CD14-positive monocyte (primary cell): ENCODE measurements around the gene PROZ. TPM values are rescaled to one million over a fixed set of nuclear protein-coding genes. Genes with fewer than 3 reads are reported as not detected.
A peak's percentile ranks its signal among the peaks of the same experiment; 100 is the strongest.

ENCODE experiments used
- DNase-seq, 3 donors: peaks; one replicate each; pipeline ENCODE4 v3.0.0-alpha.2; 2011 to 2022
- H2AFZ ChIP-seq: 2 replicates; pipeline ENCODE4 v1.6.0; 2012; ENCODE audit warnings: mild to moderate bottlenecking, low read depth, low read length, inconsistent platforms; ENCODE audit not compliant: insufficient read depth, poor library complexity, severe bottlenecking
- H3K27ac ChIP-seq, 2 donors: 1 replicate in 1 of 2; 2 replicates in 1 of 2; pipeline ENCODE4 v1.5.1; 2012 to 2013; ENCODE audit warnings: low read length in 2 of 2, control low read depth in 1 of 2, inconsistent platforms in 1 of 2, low read depth in 1 of 2, mild to moderate bottlenecking in 1 of 2
- H3K27me3 ChIP-seq, 2 donors: one replicate each; pipeline versions ENCODE4 v1.6.0 to v1.6.1; 2011 to 2013; ENCODE audit warnings: low read length in 2 of 2; ENCODE audit not compliant: control insufficient read depth in 2 of 2, insufficient read depth in 2 of 2
- H3K36me3 ChIP-seq, 2 donors: replicated peaks in 1 of 2; 1 replicate in 1 of 2; 2 replicates in 1 of 2; pipeline versions ENCODE4 v1.5.1 to v1.6.1; 2012 to 2013; ENCODE audit warnings: low read length in 2 of 2, control low read depth in 1 of 2, inconsistent platforms in 1 of 2, mild to moderate bottlenecking in 1 of 2; ENCODE audit not compliant: insufficient read depth in 2 of 2, control insufficient read depth in 1 of 2
- H3K4me1 ChIP-seq, 2 donors: 1 replicate in 1 of 2; 2 replicates in 1 of 2; pipeline versions ENCODE4 v1.5.1 to v1.6.1; 2012 to 2013; ENCODE audit warnings: low read length in 2 of 2, control low read depth in 1 of 2, inconsistent platforms in 1 of 2, mild to moderate bottlenecking in 1 of 2, moderate library complexity in 1 of 2; ENCODE audit not compliant: insufficient read depth in 2 of 2, control insufficient read depth in 1 of 2
- H3K4me2 ChIP-seq: replicated peaks from 2 replicates; pipeline ENCODE3; 2012; ENCODE audit warnings: low read length, moderate library complexity, mild to moderate bottlenecking; ENCODE audit not compliant: poor library complexity, severe bottlenecking; ENCODE audit errors: extremely low read depth
- H3K4me3 ChIP-seq, 3 experiments: fragments of 200-600 bp in 1 of 3; sonication (generic) in 1 of 3; replicated peaks in 1 of 3; 1 replicate in 2 of 3; 2 replicates in 1 of 3; pipeline ENCODE4 v1.5.1; 2011 to 2013; ENCODE audit warnings: low read length in 3 of 3, mild to moderate bottlenecking in 3 of 3, control low read depth in 2 of 3, low read depth in 2 of 3, inconsistent platforms in 1 of 3, moderate library complexity in 1 of 3
- H3K79me2 ChIP-seq: 2 replicates; pipeline ENCODE4 v1.6.0; 2012; ENCODE audit warnings: mild to moderate bottlenecking, control low read depth, inconsistent platforms, low read length, moderate library complexity; ENCODE audit not compliant: insufficient read depth
- H3K9ac ChIP-seq: 2 replicates; pipeline ENCODE4 v1.6.0; 2017; ENCODE audit warnings: low read length, mild to moderate bottlenecking; ENCODE audit not compliant: insufficient read depth, poor library complexity, severe bottlenecking
- H3K9me3 ChIP-seq, 2 donors: replicated peaks in 1 of 2; 1 replicate in 1 of 2; 2 replicates in 1 of 2; pipeline versions ENCODE4 v1.5.1 to v1.6.1; 2012 to 2013; ENCODE audit warnings: low read length in 2 of 2, control low read depth in 1 of 2; ENCODE audit not compliant: control insufficient read depth in 1 of 2, insufficient read depth in 1 of 2
- H4K20me1 ChIP-seq: 2 replicates; pipeline ENCODE4 v1.6.0; 2012; ENCODE audit warnings: mild to moderate bottlenecking, low read length, control low read depth, moderate library complexity; ENCODE audit not compliant: insufficient read depth
- H3K27ac Mint-ChIP-seq, 7 donors: one replicate each; pipeline ENCODE4 v1.8.0; 2020; ENCODE audit warnings: mild to moderate bottlenecking in 7 of 7, mixed read lengths in 7 of 7, moderate library complexity in 6 of 7, inconsistent platforms in 2 of 7
- H3K27me3 Mint-ChIP-seq, 3 donors: one replicate each; pipeline ENCODE4 v1.8.0; 2021 to 2022; ENCODE audit warnings: low read depth in 3 of 3, mild to moderate bottlenecking in 3 of 3, mixed read lengths in 3 of 3, moderate library complexity in 3 of 3, inconsistent platforms in 1 of 3
- H3K36me3 Mint-ChIP-seq, 2 donors: one replicate each; pipeline ENCODE4 v1.8.0; 2020; ENCODE audit warnings: mixed read lengths in 2 of 2, inconsistent platforms in 1 of 2, mild to moderate bottlenecking in 1 of 2
- H3K4me1 Mint-ChIP-seq: one replicate; pipeline ENCODE4 v1.8.0; 2020; ENCODE audit warnings: mild to moderate bottlenecking, mixed read lengths
- H3K4me3 Mint-ChIP-seq, 2 donors: one replicate each; pipeline ENCODE4 v1.8.0; 2020; ENCODE audit warnings: mild to moderate bottlenecking in 2 of 2, mixed read lengths in 2 of 2, moderate library complexity in 1 of 2
- H3K9me3 Mint-ChIP-seq, 7 donors: one replicate each; pipeline ENCODE4 v1.8.0; 2020 to 2022; ENCODE audit warnings: mixed read lengths in 7 of 7, mild to moderate bottlenecking in 6 of 7, moderate library complexity in 6 of 7, inconsistent platforms in 2 of 7
- CTCF ChIP-seq: fragments of 200-600 bp; IDR thresholded peaks from one replicate; pipeline ENCODE4 v1.8.0; 2022; ENCODE audit warnings: antibody characterized with exemption, mild to moderate bottlenecking
- WGBS: methylation state at CpG from one replicate; pipeline ENCODE4 v1.1.5; 2013; ENCODE audit warnings: missing lambda C conversion rate; ENCODE audit not compliant: insufficient coverage; 5-methylcytosine and 5-hydroxymethylcytosine counted together
- intact Hi-C, 2 donors: fragments of 100-400 bp; cut with micrococcal nuclease; formaldehyde crosslinking; loops; one replicate each; pipeline versions ENCODE4 v1.15.0 to v1.15.1; 2023
- polyA plus RNA-seq, 3 donors: library from polyadenylated mRNA; depleted of rRNA in 1 of 3; unstranded in 2 of 3; stranded (reverse) in 1 of 3; fragments of 300-500 nt in 2 of 3; fragments of >200 nt in 1 of 3; fragmentation: Illumina TruSeq in 2 of 3; gene quantifications; 1 replicate in 2 of 3; 2 replicates in 1 of 3; pipeline ENCODE4 v1.2.3, GENCODE V29; 2012 to 2021

The PROZ gene
- polyA plus RNA-seq, 3 donors = not detected

GRCh38 chr13:113207460-113207859, 49.0 kb downstream of the PROZ start:
- H3K4me3 ChIP-seq = peak overlapping the region; percentile 76 to 92 (median 90)
- H3K27ac ChIP-seq = peak overlapping the region in 1 of 2 donors; percentile 98
- Mint-ChIP-seq H3K27me3 (no peaks in the 10 kb centered on the region), H3K4me3 (peak overlapping the region; percentile 86 to 89), H3K4me1 (peaks cover 41% of the 10 kb centered on the region), H3K27ac (peak overlapping the region in 6 of 7 donors; percentile 65 to 93 (median 83)), H3K9me3 (peaks cover 0 to 2% (median 0%) of the 10 kb centered on the region in 7 donors), H3K36me3 (peaks cover 14 to 36% of the 10 kb centered on the region in 2 donors)
- H3K4me1 ChIP-seq = peaks cover 14 to 30% of the 10 kb centered on the region in 2 donors
- peak overlapping the region; percentile 81 for H3K4me2 ChIP-seq
- H2AFZ ChIP-seq = peak overlapping the region; percentile 97
- H3K9me3 ChIP-seq = no peaks in the 10 kb centered on the region
- peaks cover 6 to 32% of the 10 kb centered on the region in 2 donors for H3K36me3 ChIP-seq
- H3K9ac ChIP-seq = peak overlapping the region; percentile 98
- H3K79me2 ChIP-seq = peaks cover 81% of the 10 kb centered on the region
- DNase-seq = no peak
- intact Hi-C loops = loop anchor here (5.0 to 10.0 kb wide), 2 partner anchors 623 to 625 kb away; partner anchors contain the start of gene TUBGCP3 (in 1 of the 2)
- TF ChIP-seq CTCF = no peak
- 50% methylated on average over 2 of the region's 3 CpGs for WGBS
- peaks cover 47% of the 10 kb centered on the region for H4K20me1 ChIP-seq
- no peaks in the 10 kb centered on the region for H3K27me3 ChIP-seq

- peak overlapping the region; percentile 89 to 98 for H3K27ac ChIP-seq
- peak overlapping the region; percentile 81 for H3K4me2 ChIP-seq
- peak overlapping the region; percentile 76 to 92 (median 90) for H3K4me3 ChIP-seq
- H3K27me3 Mint-ChIP-seq = no peaks in the 10 kb centered on the region
- peaks cover 47% of the 10 kb centered on the region for H4K20me1 ChIP-seq
- peak overlapping the region; percentile 97 for H2AFZ ChIP-seq
- peaks cover 83% of the 10 kb centered on the region for H3K79me2 ChIP-seq
- WGBS = under 1% methylated on average over 43 of the region's 44 CpGs
- no peaks in the 10 kb centered on the region for H3K9me3 ChIP-seq
- H3K4me1 Mint-ChIP-seq = peaks cover 41% of the 10 kb centered on the region
- H3K4me3 Mint-ChIP-seq = peak overlapping the region; percentile 86 to 89
- TF ChIP-seq CTCF = no peak
- peak overlapping the region; percentile 76 to 93 (median 88) for H3K27ac Mint-ChIP-seq
- H3K36me3 Mint-ChIP-seq = peaks cover 14 to 35% of the 10 kb centered on the region in 2 donors
- no peaks in the 10 kb centered on the region for H3K27me3 ChIP-seq
- peak in 1 of 3 donors; percentile 26 for DNase-seq
- intact Hi-C loops = loop anchor here (2.0 to 10.0 kb wide), 5 partner anchors 53 to 626 kb away; partner anchors contain the start of genes LAMP1 (in 1 of the 2) and TUBGCP3 (in 1 of the 2)
- peaks cover 0 to 2% (median 0%) of the 10 kb centered on the region in 7 donors for H3K9me3 Mint-ChIP-seq
- H3K9ac ChIP-seq = peak overlapping the region; percentile 98
- peaks cover 6 to 32% of the 10 kb centered on the region in 2 donors for H3K36me3 ChIP-seq
- peaks cover 14 to 30% of the 10 kb centered on the region in 2 donors for H3K4me1 ChIP-seq
Observed at GRCh38 chr13:113207890-113208420, 49.5 kb downstream of the PROZ start.
